GM11168 (cell line): ENCODE measurements around the gene CA9.

Experiments
- in situ Hi-C: fragments of 300-500 bp; cut with MboI; formaldehyde crosslinking; loops from one replicate; pipeline ENCODE4 v1.12.0; 2022; ENCODE audit warnings: low sequenced_read_pairs; ENCODE audit not compliant: unreplicated experiment

CA9 gene

GRCh38 chr9:35711501-35712428, 38.0 kb downstream of the CA9 start:
- in situ Hi-C loops, result no loop called here

- in situ Hi-C loops, result no loop called here
These were observed 39.2 kb downstream of the CA9 start for GRCh38 chr9:35712762-35713400.

GRCh38 chr9:35713578-35713977, 39.9 kb downstream of the CA9 start:
- in situ Hi-C loops, result no loop called here

- in situ Hi-C loops, result no loop called here
These were observed 40.4 kb downstream of the CA9 start for GRCh38 chr9:35714123-35714522.

GRCh38 chr9:35714579-35715252, 41.0 kb downstream of the CA9 start:
- in situ Hi-C loops, result no loop called here

GRCh38 chr9:35716230-35716629, 42.5 kb downstream of the CA9 start:
- in situ Hi-C loops, result no loop called here

GRCh38 chr9:35717132-35717870, 43.6 kb downstream of the CA9 start:
- in situ Hi-C loops, result no loop called here

GRCh38 chr9:35718721-35719511, 45.2 kb downstream of the CA9 start:
- in situ Hi-C loops, result no loop called here

GRCh38 chr9:35719546-35719945, 45.8 kb downstream of the CA9 start:
- in situ Hi-C loops, result no loop called here

GRCh38 chr9:35723426-35723825, 49.7 kb downstream of the CA9 start:
- in situ Hi-C loops, result no loop called here

GRCh38 chr9:35723908-35724307, 50.2 kb downstream of the CA9 start:
- in situ Hi-C loops, result no loop called here

- in situ Hi-C loops, result loop anchor here (25.0 kb wide), 1 partner anchor 663 kb away; the partner anchor contains the start of gene VCP
These were observed 51.6 kb downstream of the CA9 start for GRCh38 chr9:35725362-35725761.

GRCh38 chr9:35726931-35727330, 53.2 kb downstream of the CA9 start:
- in situ Hi-C loops, result loop anchor here (25.0 kb wide), 1 partner anchor 665 kb away; the partner anchor contains the start of gene VCP

GRCh38 chr9:35727676-35728040, 53.9 kb downstream of the CA9 start:
- in situ Hi-C loops, result loop anchor here (25.0 kb wide), 1 partner anchor 665 kb away; the partner anchor contains the start of gene VCP

GRCh38 chr9:35728041-35728971, 54.6 kb downstream of the CA9 start:
- in situ Hi-C loops, result loop anchor here (25.0 kb wide), 1 partner anchor 666 kb away; the partner anchor contains the start of gene VCP

GRCh38 chr9:35729101-35729500, 55.4 kb downstream of the CA9 start:
- in situ Hi-C loops, result loop anchor here (25.0 kb wide), 1 partner anchor 667 kb away; the partner anchor contains the start of gene VCP

GRCh38 chr9:35729700-35730485, 56.2 kb downstream of the CA9 start:
- in situ Hi-C loops, result loop anchor here (25.0 kb wide), 1 partner anchor 668 kb away; the partner anchor contains the start of gene VCP
